Measurements from ENCODE around the gene RPUSD1.

- no peak for TF ChIP-seq POLR2A (IDR thresholded peaks at IDR 0.05)
- no peak for TF ChIP-seq CTCF (IDR thresholded peaks at IDR 0.05)
- no peak for TF ChIP-seq EP300 (IDR thresholded peaks at IDR 0.05)
These were observed 12.8 kb upstream of the RPUSD1 start for GRCh38 chr16:800834-801511.
